Peyer's patch (tissue), 4 donors: ENCODE data around the gene SPACA4. TPM values are rescaled to one million over a fixed set of nuclear protein-coding genes. Genes with fewer than 3 reads are reported as not detected.

ENCODE experiments used
- DNase-seq, 3 donors: peaks; one replicate each; pipeline ENCODE4 v3.0.0-alpha.2; 2017 to 2019
- H3K27ac ChIP-seq, 4 donors: fragments of 200-600 bp; sonication (generic); one replicate each; pipeline ENCODE4 v1.5.1; 2016 to 2019
- H3K27me3 ChIP-seq, 2 donors: fragments of 200-600 bp; sonication (generic); one replicate each; pipeline ENCODE4 v1.5.1; 2019
- H3K36me3 ChIP-seq, 3 donors: fragments of 200-600 bp; sonication (generic); one replicate each; pipeline ENCODE4 v1.5.1; 2016 to 2019
- H3K4me1 ChIP-seq, 4 donors: fragments of 200-600 bp; sonication (generic); one replicate each; pipeline ENCODE4 v1.5.1; 2016 to 2019
- H3K4me3 ChIP-seq, 4 donors: fragments of 200-600 bp; sonication (generic); 1 replicate in 3 of 4; 2 replicates in 1 of 4; pipeline ENCODE4 v1.5.1; 2016 to 2019; ENCODE audit warnings: mild to moderate bottlenecking in 1 of 4
- H3K9me3 ChIP-seq, 4 donors: fragments of 200-600 bp; sonication (generic); one replicate each; pipeline ENCODE4 v1.5.1; 2016 to 2019; ENCODE audit warnings: mild to moderate bottlenecking in 1 of 4
- POLR2A ChIP-seq, 2 donors: fragments of 450-650 bp; IDR thresholded peaks; one replicate each; pipeline ENCODE4 v1.5.1; 2017; ENCODE audit warnings: antibody characterized with exemption in 2 of 2, mild to moderate bottlenecking in 2 of 2, moderate library complexity in 2 of 2
- total RNA-seq, 4 donors: library from RNA; depleted of rRNA; stranded (reverse); fragments of >200 nt; gene quantifications; one replicate each; pipeline ENCODE4 v1.1.0, GENCODE V29; 2016
- TF ChIP-seq, protein P1 (sequence below), 6 experiments: fragments of 450-650 bp in 4 of 6; fragments of 200-600 bp in 2 of 6; sonication (generic) in 1 of 6; IDR thresholded peaks; one replicate each; pipeline ENCODE4 v1.5.1; 2017 to 2019; ENCODE audit warnings: antibody characterized with exemption in 6 of 6, mild to moderate bottlenecking in 3 of 6, moderate library complexity in 1 of 6

Gene SPACA4
- total RNA-seq, 4 donors from 2014 or later = not detected

DNA sequence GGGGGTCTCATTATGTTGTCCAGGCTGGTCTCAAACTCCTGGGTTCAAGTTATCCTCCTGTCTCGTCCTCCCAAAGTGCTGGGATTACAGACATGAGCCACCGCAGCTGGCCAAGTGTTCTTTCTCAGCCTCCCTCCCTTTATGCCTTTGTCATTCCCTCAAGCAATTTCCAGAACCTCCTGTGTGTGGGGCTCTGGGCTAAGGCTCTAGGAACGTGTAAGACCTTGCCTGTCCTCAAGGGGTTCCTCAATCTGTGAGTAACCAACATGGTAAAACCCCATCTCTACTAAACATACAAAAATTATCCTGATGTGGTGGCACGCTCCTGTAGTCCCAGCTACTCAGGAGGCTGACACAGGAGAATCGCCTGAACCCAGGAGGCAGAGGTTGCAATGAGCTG, 15.5 kb upstream of the SPACA4 start:
- Histone ChIP-seq H3K36me3 (no peaks in the 10 kb centered on the region), H3K27ac (no peak overlapping the region), H3K9me3 (no peaks in the 10 kb centered on the region), H3K27me3 (no peaks in the 10 kb centered on the region), H3K4me3 (no peak overlapping the region), H3K4me1 (peaks cover 0 to 6% (median 3%) of the 10 kb centered on the region in 4 donors)
- TF ChIP-seq, protein P1, sequence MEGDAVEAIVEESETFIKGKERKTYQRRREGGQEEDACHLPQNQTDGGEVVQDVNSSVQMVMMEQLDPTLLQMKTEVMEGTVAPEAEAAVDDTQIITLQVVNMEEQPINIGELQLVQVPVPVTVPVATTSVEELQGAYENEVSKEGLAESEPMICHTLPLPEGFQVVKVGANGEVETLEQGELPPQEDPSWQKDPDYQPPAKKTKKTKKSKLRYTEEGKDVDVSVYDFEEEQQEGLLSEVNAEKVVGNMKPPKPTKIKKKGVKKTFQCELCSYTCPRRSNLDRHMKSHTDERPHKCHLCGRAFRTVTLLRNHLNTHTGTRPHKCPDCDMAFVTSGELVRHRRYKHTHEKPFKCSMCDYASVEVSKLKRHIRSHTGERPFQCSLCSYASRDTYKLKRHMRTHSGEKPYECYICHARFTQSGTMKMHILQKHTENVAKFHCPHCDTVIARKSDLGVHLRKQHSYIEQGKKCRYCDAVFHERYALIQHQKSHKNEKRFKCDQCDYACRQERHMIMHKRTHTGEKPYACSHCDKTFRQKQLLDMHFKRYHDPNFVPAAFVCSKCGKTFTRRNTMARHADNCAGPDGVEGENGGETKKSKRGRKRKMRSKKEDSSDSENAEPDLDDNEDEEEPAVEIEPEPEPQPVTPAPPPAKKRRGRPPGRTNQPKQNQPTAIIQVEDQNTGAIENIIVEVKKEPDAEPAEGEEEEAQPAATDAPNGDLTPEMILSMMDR (IDR thresholded peaks at IDR 0.05) = no peak
- TF ChIP-seq POLR2A (IDR thresholded peaks at IDR 0.05) = no peak
- no peak for DNase-seq

DNA sequence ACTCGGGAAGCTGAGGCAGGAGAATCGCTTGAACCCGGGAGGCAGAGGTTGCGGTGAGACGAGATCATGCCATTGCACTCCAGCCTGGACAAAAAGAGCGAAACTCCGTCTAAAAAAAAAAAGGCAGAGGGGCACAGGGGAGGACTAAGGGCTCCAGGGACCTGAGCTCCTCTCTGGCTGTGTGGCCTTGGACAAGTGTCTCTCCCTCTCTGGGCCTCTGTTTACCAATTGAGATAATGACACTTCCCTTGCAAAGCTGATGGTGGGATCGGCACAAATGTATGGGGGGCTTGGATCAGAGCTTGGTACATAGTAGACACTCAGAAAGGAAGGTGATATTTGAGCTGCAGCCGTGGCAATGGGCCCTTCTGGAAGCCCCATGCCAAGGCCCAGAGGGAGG, 11.4 kb upstream of the SPACA4 start:
- no peak for DNase-seq
- Histone ChIP-seq H3K36me3 (no peaks in the 10 kb centered on the region), H3K9me3 (no peaks in the 10 kb centered on the region), H3K4me1 (no peaks in the 10 kb centered on the region), H3K4me3 (no peak overlapping the region), H3K27ac (no peak overlapping the region), H3K27me3 (no peaks in the 10 kb centered on the region)
- TF ChIP-seq, protein P1 (IDR thresholded peaks at IDR 0.05) = no peak
- TF ChIP-seq POLR2A (IDR thresholded peaks at IDR 0.05) = no peak

DNA sequence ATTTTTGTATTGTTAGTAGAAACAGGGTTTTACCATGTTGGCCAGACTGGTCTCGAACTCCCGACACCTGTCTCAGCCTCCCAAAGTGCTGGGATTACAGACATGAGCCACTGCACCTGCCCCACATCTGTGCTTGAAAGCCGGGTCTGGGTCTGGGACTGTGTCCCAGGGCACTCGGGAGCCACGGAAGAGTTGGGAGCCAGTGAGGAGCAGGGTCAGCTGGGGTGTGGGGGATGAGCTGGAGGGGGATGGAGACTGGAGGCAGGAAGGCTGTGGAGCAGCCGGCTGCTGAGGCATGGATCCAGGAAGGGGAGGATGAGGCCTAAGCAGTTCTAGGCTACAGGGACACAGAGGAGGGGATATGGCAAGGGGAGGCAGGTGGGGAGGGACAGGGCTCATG, 10.7 kb upstream of the SPACA4 start:
- Histone ChIP-seq H3K4me1 (no peaks in the 10 kb centered on the region), H3K27me3 (no peaks in the 10 kb centered on the region), H3K4me3 (no peak overlapping the region), H3K9me3 (no peaks in the 10 kb centered on the region), H3K27ac (no peak overlapping the region), H3K36me3 (no peaks in the 10 kb centered on the region)
- TF ChIP-seq POLR2A (IDR thresholded peaks at IDR 0.05) = no peak
- TF ChIP-seq, protein P1 (IDR thresholded peaks at IDR 0.05) = no peak
- DNase-seq = no peak

DNA sequence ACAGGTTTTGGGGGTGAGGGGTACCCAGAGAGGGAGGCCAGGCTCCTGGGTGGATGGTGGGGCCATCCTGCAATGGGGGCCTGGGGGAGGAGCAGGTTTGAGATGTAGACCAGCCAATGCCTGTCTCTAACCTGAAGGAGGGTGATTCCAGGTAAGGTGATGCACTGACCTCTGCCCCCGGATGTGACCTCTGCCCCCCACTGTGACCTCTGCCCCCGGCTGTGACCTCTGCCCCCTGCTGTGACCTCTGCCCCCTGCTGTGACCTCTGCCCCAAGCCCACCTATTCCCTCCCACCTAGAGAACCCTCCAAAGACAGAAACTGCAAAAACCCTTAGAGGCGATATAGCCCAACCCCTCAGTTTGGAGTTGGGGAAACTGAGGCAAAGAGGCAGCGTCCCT, 10.3 kb upstream of the SPACA4 start:
- no peaks in the 10 kb centered on the region for H3K36me3 ChIP-seq
- no peak overlapping the region for H3K4me3 ChIP-seq
- peak overlapping the region in 1 of 4 donors; percentile 10 for H3K27ac ChIP-seq
- H3K9me3 ChIP-seq = no peaks in the 10 kb centered on the region
- no peaks in the 10 kb centered on the region for H3K27me3 ChIP-seq
- no peak for TF ChIP-seq POLR2A (IDR thresholded peaks at IDR 0.05)
- TF ChIP-seq, protein P1 (IDR thresholded peaks at IDR 0.05) = no peak
- no peaks in the 10 kb centered on the region for H3K4me1 ChIP-seq
- no peak for DNase-seq

DNA sequence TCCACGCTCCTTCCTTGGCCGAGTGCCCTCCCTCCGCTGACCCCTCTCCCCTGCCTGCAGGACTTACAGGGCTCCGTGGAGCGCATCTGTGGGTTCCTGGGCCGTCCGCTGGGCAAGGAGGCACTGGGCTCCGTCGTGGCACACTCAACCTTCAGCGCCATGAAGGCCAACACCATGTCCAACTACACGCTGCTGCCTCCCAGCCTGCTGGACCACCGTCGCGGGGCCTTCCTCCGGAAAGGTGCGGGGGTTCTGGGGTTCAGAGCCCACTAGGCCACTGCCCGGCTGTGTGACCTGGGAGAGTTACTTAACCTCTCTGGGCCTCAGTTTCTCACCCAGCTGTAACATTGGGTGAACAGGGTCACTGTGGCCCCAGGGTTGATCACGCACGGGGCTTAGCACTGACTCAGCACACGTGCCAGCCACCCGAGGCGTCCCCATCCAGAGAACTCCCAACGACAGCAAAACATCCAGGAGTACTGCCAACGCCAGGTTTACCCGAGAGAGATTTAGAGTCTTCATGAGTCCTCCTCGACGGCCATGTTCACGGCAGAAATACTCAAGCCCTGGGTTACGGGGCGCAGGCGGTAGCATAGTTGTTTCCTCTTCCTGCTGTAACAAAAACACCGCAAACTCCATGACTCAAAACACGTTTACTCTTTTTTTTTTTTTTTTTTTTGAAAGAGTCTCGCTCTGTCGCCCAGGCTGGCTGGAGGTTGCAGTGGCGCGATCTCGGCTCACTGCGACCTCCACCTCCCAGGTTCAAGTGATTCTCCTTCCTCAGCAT, 9.7 kb upstream of the SPACA4 start:
- TF ChIP-seq, protein P1 (IDR thresholded peaks at IDR 0.05) = no peak
- TF ChIP-seq POLR2A (IDR thresholded peaks at IDR 0.05) = no peak

More for the DNA sequence above, 9.7 kb upstream of the SPACA4 start:
- Histone ChIP-seq H3K4me3 (peak overlapping the region in 1 of 4 donors; percentile 15), H3K4me1 (no peaks in the 10 kb centered on the region), H3K27me3 (no peaks in the 10 kb centered on the region), H3K27ac (peak overlapping the region in 3 of 4 donors; percentile 10 to 27 (median 25)), H3K36me3 (no peaks in the 10 kb centered on the region), H3K9me3 (no peaks in the 10 kb centered on the region)
- peak in 1 of 3 donors; percentile 41 for DNase-seq
